Measurements from ENCODE around the gene TJP1.

GRCh38 chr15:29770796-29771195 is 51.5 kb downstream of the TJP1 start:
- TF ChIP-seq HINFP (tag; conservative IDR thresholded peaks at IDR 0.05; ENCODE audit: low read depth) (no peak), CTCF (IDR thresholded peaks at IDR 0.05 in 2 of 3, conservative IDR thresholded peaks at IDR 0.05 in 1 of 3; ENCODE audit: insufficient read depth in 2 of 3, low read depth in 1 of 3, low read length in 3 of 3) (no peak), POLR2AphosphoS5 (IDR thresholded peaks at IDR 0.05; ENCODE audit: control insufficient read depth, insufficient read depth, low read depth, low read length) (no peak), RAD21 (CRISPR knock-in tag; conservative IDR thresholded peaks at IDR 0.05 in 1 of 2, IDR thresholded peaks at IDR 0.05 in 1 of 2) (no peak)
